Measurements from ENCODE around the gene TMCC2.

- TF ChIP-seq POLR2AphosphoS5 (IDR thresholded peaks at IDR 0.05; ENCODE audit: low read depth, low read length), result no peak
- no peak for TF ChIP-seq POLR2A (IDR thresholded peaks at IDR 0.05; ENCODE audit: borderline replicate concordance, extremely low read depth, insufficient read depth, insufficient read length)
- TF ChIP-seq SP1 (IDR thresholded peaks at IDR 0.05; ENCODE audit: low read depth), result no peak
- no peak for TF ChIP-seq CTCF (IDR thresholded peaks at IDR 0.05 in 2 of 3, conservative IDR thresholded peaks at IDR 0.05 in 1 of 3; ENCODE audit: borderline replicate concordance in 1 of 3, insufficient read depth in 1 of 3, low read depth in 2 of 3, low read length in 2 of 3)
- TF ChIP-seq MAX (IDR thresholded peaks at IDR 0.05), result no peak
- TF ChIP-seq SRF (IDR thresholded peaks at IDR 0.05; ENCODE audit: low read depth), result no peak
- TF ChIP-seq ZFX (IDR thresholded peaks at IDR 0.05), result no peak
- TF ChIP-seq RAD21 (IDR thresholded peaks at IDR 0.05; ENCODE audit: low read depth), result no peak
- no peak for TF ChIP-seq ZNF274 (IDR thresholded peaks at IDR 0.05; ENCODE audit: low read depth, low read length)
- TF ChIP-seq TCF7L2 (IDR thresholded peaks at IDR 0.05; ENCODE audit: borderline replicate concordance, extremely low read depth, insufficient read depth, insufficient read length), result no peak
- TF ChIP-seq CBX3 (IDR thresholded peaks at IDR 0.05; ENCODE audit: low read depth), result no peak
Observed at GRCh38 chr1:205287767-205288559, 60.2 kb downstream of the TMCC2 start.
